GM18499 (cell line): ENCODE measurements around the gene TMEM63A.
"Not testable (repeated sequence)": the region's sequence is repeated elsewhere in the genome, so short reads cannot be mapped to it uniquely, and the experiment has no call there.

Experiments
- ATAC-seq: cut with Tn5 transposase; IDR thresholded peaks from one replicate; pipeline ENCODE4 v1.9.1; 2021; ENCODE audit warnings: moderate number of reproducible peaks; ENCODE audit not compliant: insufficient read depth, unreplicated experiment

Gene TMEM63A

GRCh38 chr1:225809842-225810578, 72.2 kb downstream of the TMEM63A start, which contains the start of gene EPHX1:
EPHX1 (plus strand) TSS chr1:225810124; CDS start chr1:225828730, 18,606 bp downstream.
- ATAC-seq = peak; percentile 82

- no peak for ATAC-seq
Measured at GRCh38 chr1:225808136-225808535, 74.0 kb downstream of the TMEM63A start.

- ATAC-seq = not testable (repeated sequence)
Measured at GRCh38 chr1:225806736-225807135, 75.4 kb downstream of the TMEM63A start.

- ATAC-seq = no peak
Measured at GRCh38 chr1:225806249-225806648, 75.9 kb downstream of the TMEM63A start.

GRCh38 chr1:225801146-225801545, 81.0 kb downstream of the TMEM63A start:
- not testable (repeated sequence) for ATAC-seq

GRCh38 chr1:225796097-225796496, 86.1 kb downstream of the TMEM63A start:
- ATAC-seq = not testable (repeated sequence)
